Tongue (tissue), 2 donors: ENCODE results near the gene OSTN. TPM values are rescaled to one million over a fixed set of nuclear protein-coding genes. Genes with fewer than 3 reads are reported as not detected.

Source experiments
- DNase-seq: peaks from one replicate; pipeline ENCODE4 v3.0.0-alpha.2; 2015
- total RNA-seq: library from RNA; depleted of rRNA; stranded (reverse); fragments of >200 nt; gene quantifications from one replicate; pipeline ENCODE4 v1.2.3, GENCODE V29; 2014

OSTN gene
- total RNA-seq, 1 donor from 2014 or later: 9.5 TPM

DNA sequence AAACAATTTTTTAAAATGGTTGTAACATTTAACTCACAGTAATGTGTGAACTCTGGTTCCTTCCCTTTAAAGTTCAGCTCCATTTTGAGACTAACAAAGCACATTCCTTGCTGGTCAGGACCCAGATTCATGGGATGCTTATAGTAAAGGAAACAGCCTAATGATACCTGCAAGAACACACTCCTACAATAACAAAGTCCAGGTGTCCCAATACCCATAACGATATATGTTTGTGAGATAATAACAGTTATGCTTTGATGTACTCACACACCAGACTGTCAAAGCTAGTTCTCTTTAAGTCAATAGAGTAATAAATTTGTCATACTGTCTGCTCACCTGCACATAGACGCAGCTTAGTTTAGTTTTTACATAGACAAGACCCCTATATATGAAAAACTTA lies 114.3 kb downstream of the OSTN start:
- no peak for DNase-seq

DNA sequence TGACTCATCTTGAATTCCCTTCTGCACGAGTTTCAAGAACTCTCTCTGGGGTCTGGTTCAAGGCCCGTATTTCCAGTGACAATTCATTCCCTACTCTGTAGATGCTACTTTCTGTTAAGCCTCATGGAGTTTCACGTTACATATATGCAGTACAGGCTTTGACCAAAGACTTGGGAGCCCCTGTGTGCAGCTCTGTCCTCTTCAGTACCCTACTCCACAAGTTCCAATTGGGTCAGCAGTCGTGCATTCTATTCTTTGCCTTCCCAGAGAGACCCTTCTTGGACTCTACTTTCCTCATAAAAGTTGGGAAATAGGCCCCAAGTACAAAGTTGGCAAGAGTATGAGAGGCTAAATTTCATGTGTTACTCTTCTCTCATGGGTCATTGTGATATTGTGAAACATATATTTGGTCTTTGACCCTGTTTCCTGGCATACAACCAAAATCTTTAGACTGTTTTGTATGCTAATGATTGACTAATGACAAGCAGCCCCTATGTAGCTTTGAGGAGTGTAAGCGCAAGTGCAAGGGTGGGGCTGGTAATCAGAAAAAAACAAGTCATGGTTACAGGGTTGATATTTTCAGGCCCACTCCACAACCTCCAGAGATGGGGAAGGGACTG lies 115.2 kb downstream of the OSTN start:
- DNase-seq: no peak

Other genes starting within 250 kb of the OSTN start
- 55.2 TPM for gene CCDC50, start 130.2 kb downstream of the OSTN start, total RNA-seq
- not detected for gene UTS2B, start 131.3 kb downstream of the OSTN start, total RNA-seq